HS-5 (cell line): ENCODE measurements around the gene PC.

ENCODE experiments used
- DNase-seq: peaks from one replicate; pipeline ENCODE4 v3.0.0-alpha.2; 2012; ENCODE audit warnings: low read depth

Gene PC

GRCh38 chr11:66866511-66866986 lies 91.6 kb downstream of the PC start:
- DNase-seq: no peak

DNA sequence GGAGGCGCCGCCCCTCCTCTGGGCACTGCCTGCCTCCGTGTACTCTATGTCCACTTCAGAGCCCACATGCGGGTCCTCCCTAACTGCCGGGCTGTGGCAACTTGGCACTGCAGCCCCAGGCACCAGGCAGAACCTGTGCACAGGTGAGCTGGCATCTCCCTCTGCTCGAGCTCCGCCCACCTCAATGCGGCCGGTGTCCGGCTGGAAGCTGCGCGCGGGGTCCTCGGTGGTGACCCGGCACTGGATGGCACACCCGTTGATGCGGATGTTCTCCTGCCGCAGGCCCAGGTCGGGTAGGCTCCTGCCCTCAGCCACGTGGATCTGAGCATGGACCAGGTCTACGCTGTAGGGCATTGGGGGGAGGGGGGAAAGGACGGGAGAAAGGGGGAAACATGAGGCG lies 92.2 kb downstream of the PC start:
- DNase-seq: no peak

DNA sequence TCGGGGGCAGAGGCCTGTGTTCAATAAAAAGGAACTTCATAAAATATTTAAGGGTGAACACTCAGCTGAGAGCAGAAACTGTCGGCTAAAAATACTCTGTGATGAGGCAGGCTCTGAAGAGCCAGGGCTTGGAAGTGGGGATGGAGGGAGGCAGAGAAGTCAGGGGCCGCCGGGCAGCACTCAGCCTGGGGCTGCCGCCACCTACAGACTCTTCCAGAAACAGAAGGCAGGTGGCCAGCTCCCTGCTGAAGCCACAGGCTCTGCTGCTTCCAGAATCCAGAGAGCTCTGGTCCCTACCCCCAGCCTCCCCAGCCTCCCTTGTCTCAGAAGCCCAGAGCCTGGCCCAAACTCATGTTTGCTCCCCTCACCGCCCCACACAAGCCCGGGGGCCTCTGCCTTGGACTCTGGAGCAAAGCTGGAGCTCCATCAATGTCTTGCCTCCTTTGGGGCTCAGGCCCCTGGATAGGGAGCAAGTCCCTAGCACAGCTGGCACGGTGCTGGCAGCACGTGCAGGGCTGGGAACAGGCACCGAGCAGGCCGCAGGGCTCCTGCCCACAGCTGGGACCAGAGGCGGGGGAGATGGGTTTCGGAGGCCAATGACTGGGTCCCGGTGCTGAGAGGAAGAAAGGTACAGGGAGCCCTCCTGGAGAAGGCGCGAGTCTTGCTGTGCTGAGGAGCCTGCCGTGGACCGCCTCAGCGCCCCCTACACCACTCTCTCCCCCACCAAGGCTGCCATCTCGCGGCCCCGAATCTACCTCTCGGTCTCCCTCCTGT lies 93.1 kb downstream of the PC start:
- DNase-seq: no peak

DNA sequence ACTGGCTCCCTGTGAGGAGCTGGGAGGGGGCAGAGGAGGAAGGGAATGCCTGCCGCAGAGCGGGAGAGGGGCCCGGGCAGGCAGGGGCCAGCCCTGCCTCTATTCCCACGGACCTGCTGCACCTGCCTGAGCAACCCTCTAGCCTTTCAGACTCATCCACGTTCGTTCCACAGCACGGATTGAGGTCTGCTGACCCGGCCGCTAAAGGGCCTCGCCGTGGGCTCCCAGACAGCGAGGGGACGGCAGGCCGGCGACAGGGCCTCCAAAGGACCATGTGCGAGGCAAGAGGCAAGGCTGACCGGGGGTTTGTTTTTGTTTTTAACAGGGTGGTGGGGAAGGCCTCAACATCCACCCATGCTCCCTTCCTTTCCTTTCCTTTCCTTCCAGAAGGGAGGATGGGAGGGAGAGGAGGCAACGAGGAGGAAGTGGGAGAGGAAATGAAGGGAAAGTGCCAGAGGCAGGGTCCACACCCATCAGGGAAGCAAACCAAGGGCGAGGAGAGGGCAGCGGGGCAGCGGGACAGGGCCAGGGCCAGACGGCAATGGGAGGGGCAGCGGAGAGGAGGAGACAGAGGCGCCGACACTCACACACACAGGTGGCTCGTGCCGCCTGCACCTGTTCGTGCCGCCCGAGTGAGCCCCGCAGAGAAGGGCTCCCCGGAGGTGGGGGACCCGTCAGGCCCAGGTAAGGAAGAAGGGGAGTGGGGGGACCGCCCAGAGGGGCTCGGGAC lies 93.8 kb downstream of the PC start:
- no peak for DNase-seq

DNA sequence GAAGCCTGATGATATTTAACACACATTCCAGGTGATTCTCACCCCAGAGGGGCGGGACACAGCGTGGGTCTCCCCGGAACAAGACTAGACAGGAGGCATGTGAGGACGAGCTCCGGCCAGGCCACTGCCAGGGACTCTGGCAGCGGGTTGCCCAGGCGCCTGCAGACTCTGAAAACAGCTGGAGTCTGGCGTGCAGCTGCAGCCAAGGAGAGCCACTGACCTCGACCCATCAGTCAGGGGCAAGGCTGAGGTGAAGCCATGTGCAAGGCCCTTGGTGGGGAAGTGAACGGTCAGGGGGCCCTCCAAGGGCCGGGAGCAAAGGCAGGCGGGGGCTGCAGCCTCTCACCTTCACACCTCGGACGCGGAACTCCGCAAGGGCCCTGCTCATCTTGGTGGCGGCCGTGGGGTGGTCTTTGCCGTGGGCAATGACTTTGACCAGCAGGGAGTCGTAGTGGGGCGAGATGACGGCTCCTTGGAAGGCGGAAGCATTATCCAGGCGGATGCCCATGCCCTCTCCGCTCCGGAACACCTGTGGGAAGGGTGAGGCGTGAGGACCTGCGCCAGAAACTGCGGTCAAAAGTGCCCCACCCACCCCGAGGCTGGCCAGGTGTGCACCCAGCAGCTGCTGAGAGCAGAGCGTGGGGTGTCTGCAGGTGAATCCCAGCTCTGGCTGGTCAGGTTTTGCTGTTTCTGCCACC lies 94.6 kb downstream of the PC start:
- no peak for DNase-seq

- DNase-seq: no peak
These were observed 95.6 kb downstream of the PC start for GRCh38 chr11:66862559-66863037.

DNA sequence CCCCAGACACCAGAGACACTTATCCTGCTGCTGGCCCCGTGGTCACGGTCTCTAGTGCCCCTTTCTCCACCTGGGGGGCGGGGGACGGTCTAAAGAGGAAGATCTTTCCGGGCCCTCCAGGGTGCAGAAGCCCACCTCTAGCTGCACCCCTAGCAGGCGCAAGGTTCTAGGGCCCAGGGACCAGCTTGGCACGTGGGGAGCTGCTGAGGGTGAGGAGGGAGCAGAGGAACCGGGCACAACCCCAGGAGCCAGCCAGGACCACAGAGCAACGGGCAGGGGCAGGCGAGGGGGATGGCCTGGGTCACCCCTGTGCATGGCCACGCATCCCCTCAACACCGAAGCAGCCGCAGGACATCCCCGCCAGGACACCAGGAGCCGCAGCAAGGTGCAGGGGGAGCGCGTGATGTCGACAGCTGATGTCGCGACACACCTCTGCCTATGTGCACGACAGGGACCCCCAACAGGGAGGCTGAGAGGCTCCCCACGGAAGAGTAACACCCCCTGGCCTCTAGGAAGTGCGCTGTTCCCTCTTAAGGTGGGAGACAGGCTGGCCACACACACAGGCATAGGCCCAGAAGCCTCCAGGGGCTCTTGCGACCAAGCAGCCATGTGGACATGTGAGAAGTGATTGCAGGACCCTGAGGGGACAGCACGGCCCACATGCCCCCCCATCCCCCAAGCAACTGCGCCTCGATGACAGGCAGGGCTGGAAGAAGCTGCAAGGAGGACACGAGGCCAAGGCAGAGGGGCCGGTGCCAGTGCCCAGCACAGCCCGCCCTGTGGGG lies 96.2 kb downstream of the PC start:
- no peak for DNase-seq

GRCh38 chr11:66861038-66861773 lies 97.0 kb downstream of the PC start:
- DNase-seq: no peak

DNA sequence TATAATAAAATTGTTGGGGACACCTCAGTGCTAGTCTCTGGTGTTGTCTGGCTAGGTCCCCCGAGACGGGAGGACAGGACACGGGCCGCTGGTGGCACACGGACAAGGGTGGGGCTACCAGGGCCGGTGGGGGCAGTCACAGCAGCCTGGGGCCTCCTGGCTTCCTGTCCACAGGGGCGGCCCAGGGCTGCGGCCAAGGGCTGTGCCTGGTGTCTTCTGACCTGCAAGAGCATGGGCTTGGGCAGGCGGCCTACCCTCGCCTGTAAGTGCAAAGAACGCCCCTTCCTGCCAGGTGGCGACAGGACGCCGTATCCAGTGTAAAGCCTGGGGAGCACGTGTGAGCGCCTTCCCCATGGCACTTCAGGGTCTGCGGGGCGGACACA lies 97.7 kb downstream of the PC start:
- DNase-seq: no peak

DNA sequence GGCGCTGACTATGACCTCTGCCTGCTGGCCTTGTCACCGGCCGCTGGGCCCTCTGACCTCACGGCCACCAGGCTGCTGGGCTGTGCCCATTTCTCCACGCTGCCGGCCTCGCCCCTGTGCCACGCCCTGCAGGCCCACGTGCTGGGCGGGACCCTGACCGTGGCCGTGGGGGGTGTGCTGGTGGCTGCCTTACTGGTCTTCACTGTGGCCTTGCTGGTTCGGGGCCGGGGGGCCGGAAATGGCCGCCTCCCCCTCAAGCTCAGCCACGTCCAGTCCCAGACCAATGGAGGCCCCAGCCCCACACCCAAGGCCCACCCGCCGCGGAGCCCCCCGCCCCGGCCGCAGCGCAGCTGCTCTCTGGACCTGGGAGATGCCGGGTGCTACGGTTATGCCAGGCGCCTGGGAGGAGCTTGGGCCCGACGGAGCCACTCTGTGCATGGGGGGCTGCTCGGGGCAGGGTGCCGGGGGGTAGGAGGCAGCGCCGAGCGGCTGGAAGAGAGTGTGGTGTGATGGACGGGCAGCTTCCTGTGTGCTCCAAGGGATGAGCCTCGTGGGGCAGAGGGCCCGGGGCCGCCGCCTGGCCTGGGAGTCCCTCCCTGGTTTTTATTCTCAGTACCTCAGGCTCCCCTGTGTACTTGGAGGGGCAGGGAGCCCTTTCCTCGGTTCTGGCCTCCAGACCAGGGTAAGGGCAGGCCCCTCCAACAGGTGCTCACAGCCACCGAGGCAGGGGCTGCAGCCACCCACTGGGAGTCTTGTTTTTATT lies 98.3 kb downstream of the PC start:
- DNase-seq: no peak

DNA sequence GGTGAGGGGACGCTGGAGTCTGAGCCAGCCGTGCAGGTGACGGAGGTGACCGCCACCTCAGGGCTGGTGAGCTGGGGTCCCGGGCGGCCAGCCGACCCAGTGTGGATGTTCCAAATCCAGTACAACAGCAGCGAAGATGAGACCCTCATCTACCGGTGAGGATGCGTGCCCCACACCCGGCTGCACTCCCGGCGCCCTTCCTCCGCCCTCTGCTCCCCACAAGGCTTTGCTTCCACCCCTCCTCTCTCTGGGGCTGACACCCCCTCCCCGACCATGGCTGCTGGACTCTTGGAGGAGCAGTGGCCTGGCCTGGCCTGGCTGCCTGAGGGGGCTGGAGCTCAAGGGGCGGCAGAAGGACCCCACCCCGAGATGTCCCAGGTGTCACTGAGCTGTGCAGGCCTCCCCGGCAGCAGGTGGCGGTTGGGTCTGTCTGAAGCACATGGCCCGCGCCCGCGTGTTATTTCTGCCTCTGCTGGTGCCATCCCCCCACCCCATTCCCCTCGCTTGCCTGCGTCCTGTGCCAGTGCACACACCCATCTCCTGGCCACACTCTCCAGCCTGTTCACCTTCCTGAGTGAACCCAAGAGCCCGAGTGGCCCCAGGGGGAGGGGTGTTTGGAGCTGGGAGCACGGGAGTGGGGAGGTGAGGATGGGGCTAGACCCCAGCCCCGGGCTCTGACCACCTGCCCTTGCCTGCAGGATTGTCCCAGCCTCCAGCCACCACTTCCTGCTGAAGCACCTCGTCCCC lies 99.1 kb downstream of the PC start:
- no peak for DNase-seq

- DNase-seq: no peak
These were observed 99.8 kb downstream of the PC start for GRCh38 chr11:66858186-66858938.

DNA sequence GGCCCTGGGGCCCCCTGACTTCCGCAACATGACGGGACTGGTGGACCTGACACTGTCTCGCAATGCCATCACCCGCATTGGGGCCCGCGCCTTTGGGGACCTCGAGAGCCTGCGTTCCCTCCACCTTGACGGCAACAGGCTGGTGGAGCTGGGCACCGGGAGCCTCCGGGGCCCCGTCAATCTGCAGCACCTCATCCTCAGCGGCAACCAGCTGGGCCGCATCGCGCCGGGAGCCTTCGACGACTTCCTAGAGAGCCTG lies 100.3 kb downstream of the PC start:
- DNase-seq: no peak

DNA sequence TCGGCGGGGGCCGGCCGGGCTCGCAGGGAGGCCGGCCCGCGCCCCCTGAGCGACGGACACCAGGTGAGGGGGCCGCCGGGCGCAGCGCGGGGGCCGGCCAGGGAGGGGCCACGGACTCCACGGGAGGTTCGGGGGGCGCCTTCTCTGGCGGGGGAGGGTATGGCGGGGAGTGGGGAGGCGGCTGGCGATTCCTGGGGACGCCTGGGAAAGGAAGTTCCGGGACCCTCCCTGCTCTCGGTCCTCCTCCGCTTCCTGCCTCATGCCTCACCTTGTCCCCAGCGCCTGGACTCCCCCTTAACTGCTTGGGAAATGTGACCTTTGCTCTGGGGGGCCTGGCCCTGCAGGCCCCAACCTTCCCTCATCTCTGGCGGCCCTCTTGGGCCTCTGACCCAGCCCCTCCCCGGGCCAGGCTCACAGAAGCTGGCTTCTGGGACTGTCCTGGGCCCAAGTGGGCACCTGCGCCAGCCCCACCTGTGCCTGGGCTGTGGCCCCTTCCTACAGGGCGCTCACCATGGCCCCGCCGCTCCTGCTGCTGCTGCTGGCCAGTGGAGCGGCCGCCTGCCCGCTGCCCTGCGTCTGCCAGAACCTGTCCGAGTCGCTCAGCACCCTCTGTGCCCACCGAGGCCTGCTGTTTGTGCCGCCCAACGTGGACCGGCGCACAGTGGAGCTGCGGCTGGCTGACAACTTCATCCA lies 100.8 kb downstream of the PC start:
- no peak for DNase-seq

- no peak for DNase-seq
These were observed 101.5 kb downstream of the PC start, which contains the start of gene LRFN4 for GRCh38 chr11:66856496-66857233. Gene LRFN4, plus strand, starts transcription at chr11:66857064. Its CDS starts 681 bp downstream, at chr11:66857745.

GRCh38 chr11:66855574-66856495 lies 102.3 kb downstream of the PC start:
- peak; percentile 61 for DNase-seq

DNA sequence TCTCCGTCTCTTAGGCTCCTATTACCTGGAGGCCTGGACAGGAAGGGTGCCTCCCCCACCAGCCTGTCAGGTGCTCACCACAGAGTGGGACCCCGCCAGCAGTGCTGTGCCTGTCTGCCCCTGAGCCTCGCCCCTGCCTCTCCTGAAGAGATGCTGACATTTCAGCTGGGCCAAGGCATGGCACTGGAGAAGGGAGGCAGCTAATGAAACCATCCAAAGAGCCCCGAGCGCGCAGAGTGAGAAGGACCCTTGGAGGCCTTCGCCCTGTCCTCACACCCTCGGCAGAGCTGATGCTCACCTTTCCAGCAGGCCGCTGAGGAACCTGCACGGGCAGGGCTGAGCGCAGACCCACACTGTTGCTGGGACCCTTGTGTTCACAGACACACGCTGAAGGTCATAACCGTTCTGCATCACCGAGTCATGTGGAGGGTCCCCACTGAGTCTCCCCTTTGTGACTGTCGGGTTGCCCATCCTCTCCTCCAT lies 103.4 kb downstream of the PC start:
- no peak for DNase-seq
